Kidney (tissue), 14 donors: ENCODE results near the gene MFSD6L. TPM values are rescaled to one million over a fixed set of nuclear protein-coding genes. Genes with fewer than 3 reads are reported as not detected.

Experiments used
- DNase-seq, 5 donors: peaks; one replicate each; pipeline ENCODE4 v3.0.0-alpha.2; 2013 to 2020
- FAIRE-seq: peaks from 2 replicates; lab custom pipeline; 2012; peaks lifted over from hg19 to GRCh38; lab: Jason Lieb, UNC
- H3K27ac ChIP-seq, 2 donors: one replicate each; pipeline ENCODE4 v1.7.0; 2013; ENCODE audit warnings: low read depth in 2 of 2, low read length in 2 of 2, inconsistent platforms in 1 of 2
- H3K27me3 ChIP-seq: one replicate; pipeline ENCODE4 v1.7.1; 2013; ENCODE audit warnings: low read length, inconsistent platforms; ENCODE audit not compliant: control insufficient read depth, insufficient read depth
- H3K36me3 ChIP-seq, 3 donors: one replicate each; pipeline versions ENCODE4 v1.7.0 to v1.7.1; 2013; ENCODE audit warnings: low read length in 3 of 3, control low read depth in 1 of 3, inconsistent platforms in 1 of 3; ENCODE audit not compliant: insufficient read depth in 3 of 3, control insufficient read depth in 2 of 3
- H3K4me1 ChIP-seq, 3 donors: one replicate each; pipeline versions ENCODE4 v1.7.0 to v1.7.1; 2013; ENCODE audit warnings: low read length in 3 of 3, inconsistent platforms in 1 of 3, low read depth in 1 of 3; ENCODE audit not compliant: control insufficient read depth in 2 of 3, insufficient read depth in 2 of 3
- H3K4me3 ChIP-seq, 3 donors: one replicate each; pipeline versions ENCODE4 v1.7.0 to v1.8.1; 2013; ENCODE audit warnings: low read length in 3 of 3, control low read depth in 1 of 3, inconsistent platforms in 1 of 3
- H3K9ac ChIP-seq, 3 donors: one replicate each; pipeline versions ENCODE4 v1.7.0 to v1.7.1; 2013; ENCODE audit warnings: low read length in 3 of 3, control low read depth in 1 of 3, inconsistent platforms in 1 of 3
- H3K9me3 ChIP-seq, 3 donors: one replicate each; pipeline versions ENCODE4 v1.7.0 to v1.7.1; 2013; ENCODE audit warnings: low read length in 3 of 3, control low read depth in 1 of 3, inconsistent platforms in 1 of 3; ENCODE audit not compliant: control insufficient read depth in 2 of 3, insufficient read depth in 1 of 3
- intact Hi-C: fragments of 100-400 bp; cut with DNase I; formaldehyde crosslinking; loops from one replicate; pipeline ENCODE4 v1.11.1; 2022
- polyA plus RNA-seq: library from polyadenylated mRNA; stranded (reverse); fragments of 350-450 nt; fragmentation: Illumina TruSeq; extraction: RNeasy Lipid Tissue Mini Kit (QIAGEN cat#74804); gene quantifications from one replicate; pipeline ENCODE4 v1.2.3, GENCODE V29; 2014; ENCODE audit warnings: low read depth, low replicate concordance; ENCODE audit not compliant: insufficient read depth
- total RNA-seq: library from RNA; stranded (reverse); fragmentation: NEBNext Ultra II Directional; extraction: Animal tissue kit (Norgen Biotek cat#: 25700); gene quantifications from one replicate; pipeline ENCODE4 v1.2.1, GENCODE V29; 2021
- TF ChIP-seq, protein P1 (sequence below): IDR thresholded peaks from 3 replicates; pipeline ENCODE4 v1.5.1; 2012; ENCODE audit warnings: mild to moderate bottlenecking, moderate library complexity, borderline replicate concordance; ENCODE audit not compliant: insufficient read depth; ENCODE audit errors: extremely low read depth
- donor health status: control.
- donor health status: control.
- donor health status: control.
- donor health status: control.
- donor health status: control.
- donor health status: DM: yes; HTN: yes; CAD: no.
- donor health status: Normal renal cell carcinoma (clear cell type).

MFSD6L gene
- total and polyA plus RNA-seq, 2 donors from 2014 or later: 3.1 to 3.8 TPM

DNA sequence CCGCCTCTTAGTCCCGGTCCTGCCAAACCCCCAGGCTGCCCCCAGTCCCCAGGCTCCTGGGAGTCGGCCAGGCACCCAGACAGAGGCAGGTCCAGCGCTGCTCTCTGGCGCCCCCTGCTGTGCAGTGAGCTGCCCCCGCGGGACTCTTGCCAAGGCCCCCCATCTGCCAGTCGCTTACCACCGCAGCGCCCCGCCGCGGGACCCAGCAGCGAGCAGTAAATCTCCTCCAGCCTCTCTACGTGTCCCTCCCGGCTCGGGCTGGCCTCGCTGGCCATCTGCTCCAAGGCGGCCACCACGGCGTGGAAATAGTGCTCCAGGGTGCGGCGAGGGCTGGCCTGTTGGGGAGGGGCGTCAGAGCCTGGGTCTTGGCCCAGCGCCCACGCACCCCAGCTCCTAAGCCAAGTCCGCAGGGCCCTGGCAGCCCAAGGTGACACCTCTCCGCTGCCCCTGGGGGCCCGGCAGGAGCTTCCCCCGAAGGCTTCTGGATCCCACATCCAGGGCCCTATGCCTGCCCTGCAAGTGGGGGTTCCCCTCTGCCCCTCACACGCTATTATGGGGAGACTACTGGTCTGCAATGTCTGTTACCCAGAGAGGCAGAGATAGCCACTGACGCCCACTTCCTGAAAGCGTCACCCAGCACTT lies 33.7 kb upstream of the MFSD6L start:
- no peaks in the 10 kb centered on the region for H3K36me3 ChIP-seq
- H3K9ac ChIP-seq: no peak overlapping the region
- TF ChIP-seq, protein P1, sequence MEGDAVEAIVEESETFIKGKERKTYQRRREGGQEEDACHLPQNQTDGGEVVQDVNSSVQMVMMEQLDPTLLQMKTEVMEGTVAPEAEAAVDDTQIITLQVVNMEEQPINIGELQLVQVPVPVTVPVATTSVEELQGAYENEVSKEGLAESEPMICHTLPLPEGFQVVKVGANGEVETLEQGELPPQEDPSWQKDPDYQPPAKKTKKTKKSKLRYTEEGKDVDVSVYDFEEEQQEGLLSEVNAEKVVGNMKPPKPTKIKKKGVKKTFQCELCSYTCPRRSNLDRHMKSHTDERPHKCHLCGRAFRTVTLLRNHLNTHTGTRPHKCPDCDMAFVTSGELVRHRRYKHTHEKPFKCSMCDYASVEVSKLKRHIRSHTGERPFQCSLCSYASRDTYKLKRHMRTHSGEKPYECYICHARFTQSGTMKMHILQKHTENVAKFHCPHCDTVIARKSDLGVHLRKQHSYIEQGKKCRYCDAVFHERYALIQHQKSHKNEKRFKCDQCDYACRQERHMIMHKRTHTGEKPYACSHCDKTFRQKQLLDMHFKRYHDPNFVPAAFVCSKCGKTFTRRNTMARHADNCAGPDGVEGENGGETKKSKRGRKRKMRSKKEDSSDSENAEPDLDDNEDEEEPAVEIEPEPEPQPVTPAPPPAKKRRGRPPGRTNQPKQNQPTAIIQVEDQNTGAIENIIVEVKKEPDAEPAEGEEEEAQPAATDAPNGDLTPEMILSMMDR: no peak
- H3K27ac ChIP-seq: no peak overlapping the region
- DNase-seq: peak; percentile 30 to 72 (median 52)
- no peak overlapping the region for H3K4me3 ChIP-seq
- intact Hi-C loops: no loop called here
- H3K27me3 ChIP-seq: no peaks in the 10 kb centered on the region
- no peak for FAIRE-seq
- H3K9me3 ChIP-seq: peaks cover 0 to 2% (median 0%) of the 10 kb centered on the region in 3 donors
- no peaks in the 10 kb centered on the region for H3K4me1 ChIP-seq

DNA sequence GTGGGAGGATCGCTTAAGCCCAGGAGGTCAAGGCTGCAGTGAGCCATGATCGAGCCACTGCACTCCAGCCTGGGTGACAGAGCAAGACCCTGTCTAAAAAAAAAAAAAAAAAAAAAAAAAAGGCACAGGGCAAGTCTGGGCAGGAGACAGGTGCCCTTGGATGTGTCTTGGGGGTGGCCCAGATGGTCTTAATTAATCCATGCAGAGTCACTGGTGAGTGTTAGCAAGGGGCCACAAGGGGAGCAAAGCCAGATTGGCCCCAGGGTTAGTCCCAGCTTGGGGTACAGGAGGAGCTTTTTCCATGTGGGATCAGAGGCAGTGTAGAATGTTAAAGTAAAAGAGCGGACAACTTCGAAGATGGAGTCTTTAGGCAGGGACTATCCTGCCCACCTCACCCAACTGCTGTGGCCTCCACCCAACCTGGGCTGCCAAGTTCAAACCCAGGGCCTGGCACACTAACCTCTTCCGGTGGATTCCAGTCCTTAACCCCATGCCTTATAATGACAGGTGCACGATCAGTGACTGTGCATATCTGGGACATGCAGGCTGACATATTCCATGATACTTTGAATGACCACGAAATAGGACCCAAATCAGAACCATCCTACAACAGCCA lies 32.2 kb upstream of the MFSD6L start:
- H3K27ac ChIP-seq: no peak overlapping the region
- intact Hi-C loops: no loop called here
- peaks cover 0 to 2% (median 0%) of the 10 kb centered on the region in 3 donors for H3K9me3 ChIP-seq
- TF ChIP-seq, protein P1: no peak
- no peaks in the 10 kb centered on the region for H3K27me3 ChIP-seq
- FAIRE-seq (no peak), DNase-seq (no peak)
- no peaks in the 10 kb centered on the region for H3K36me3 ChIP-seq
- no peak overlapping the region for H3K4me3 ChIP-seq
- no peaks in the 10 kb centered on the region for H3K4me1 ChIP-seq
- no peak overlapping the region for H3K9ac ChIP-seq

DNA sequence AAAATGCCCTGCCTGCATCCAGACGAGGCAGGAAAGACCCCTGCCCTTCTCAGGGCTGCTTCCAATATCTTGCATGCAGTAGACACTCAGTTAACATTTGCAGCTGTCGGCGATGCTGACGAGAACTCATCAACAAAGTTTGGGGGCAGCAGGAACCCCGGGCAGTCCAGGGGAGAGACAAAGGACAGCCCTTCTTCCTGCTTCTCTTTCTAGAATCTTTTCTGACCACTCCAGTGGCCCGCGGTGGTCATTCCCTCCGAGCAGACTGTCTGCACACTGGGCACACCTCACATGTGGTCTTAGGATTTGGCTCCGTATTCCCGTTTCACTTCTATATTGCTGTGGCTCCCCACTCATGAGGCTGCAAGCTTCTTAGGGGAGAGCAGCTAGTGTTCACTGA lies 31.0 kb upstream of the MFSD6L start:
- intact Hi-C loops: no loop called here
- TF ChIP-seq, protein P1: no peak

More for the DNA sequence above, 31.0 kb upstream of the MFSD6L start:
- Histone ChIP-seq H3K27ac (no peak overlapping the region), H3K4me1 (no peaks in the 10 kb centered on the region), H3K4me3 (no peak overlapping the region), H3K9me3 (peaks cover 0 to 2% (median 0%) of the 10 kb centered on the region in 3 donors), H3K36me3 (no peaks in the 10 kb centered on the region), H3K9ac (no peak overlapping the region), H3K27me3 (no peaks in the 10 kb centered on the region)
- DNase-seq (no peak), FAIRE-seq (no peak)
